SK-N-SH (cell line): ENCODE data around the gene BCAS2. TPM values are rescaled to one million over a fixed set of nuclear protein-coding genes. Genes with fewer than 3 reads are reported as not detected.

Source experiments
- CTCF ChIA-PET: fragments of 300-600, 350-600 bp; formaldehyde crosslinking; extraction: SDS; loops from one replicate; lab custom pipeline; 2021; lab: Yijun Ruan, JAX
- POLR2A ChIA-PET: fragments of 350-600 bp; sonication (Branson Sonifier 250); formaldehyde crosslinking; extraction: SDS; loops from one replicate; lab custom pipeline; 2020; ENCODE audit warnings: antibody characterized with exemption, inconsistent platforms; lab: Yijun Ruan, JAX
- DNase-seq: peaks from one replicate; pipeline ENCODE4 v3.0.0; 2012
- H2AFZ ChIP-seq: fragments of 200-600 bp; sonication (generic); 2 replicates; pipeline ENCODE4 v1.8.1; 2016; ENCODE audit warnings: antibody characterized with exemption, mild to moderate bottlenecking, low read depth
- H3F3A ChIP-seq: fragments of 200-600 bp; sonication (generic); replicated peaks from 2 replicates; pipeline ENCODE3; 2016; ENCODE audit warnings: antibody characterized with exemption, mild to moderate bottlenecking; ENCODE audit not compliant: insufficient read depth
- H3K27ac ChIP-seq, 2 experiments: fragments of 200-500 bp in 1 of 2; fragments of 200-600 bp in 1 of 2; sonication (Bioruptor generic) in 1 of 2; sonication (generic), shearing (Covaris generic) in 1 of 2; 2 replicates each; pipeline versions ENCODE4 v1.5.1 to v1.6.1; 2014 to 2016; ENCODE audit warnings: low read depth in 2 of 2, inconsistent platforms in 1 of 2, low read length in 1 of 2, mild to moderate bottlenecking in 1 of 2, mixed read lengths in 1 of 2
- H3K27me3 ChIP-seq: fragments of 200-600 bp; sonication (generic), shearing (Covaris generic); 2 replicates; pipeline ENCODE4 v1.6.1; 2016; ENCODE audit warnings: mixed run types; ENCODE audit not compliant: insufficient read depth
- H3K36me3 ChIP-seq, 2 experiments: fragments of 200-500 bp in 1 of 2; fragments of 200-600 bp in 1 of 2; sonication (Bioruptor generic) in 1 of 2; sonication (generic) in 1 of 2; replicated peaks in 1 of 2; 2 replicates each; pipeline versions ENCODE3 to v1.5.1; 2014 to 2016; ENCODE audit warnings: low read length in 1 of 2, mild to moderate bottlenecking in 1 of 2; ENCODE audit not compliant: insufficient read depth in 2 of 2, control insufficient read depth in 1 of 2
- H3K4me1 ChIP-seq, 2 experiments: fragments of 200-500 bp in 1 of 2; fragments of 200-600 bp in 1 of 2; sonication (Bioruptor generic) in 1 of 2; sonication (generic), shearing (Covaris generic) in 1 of 2; 2 replicates each; pipeline versions ENCODE4 v1.5.1 to v1.6.1; 2014 to 2016; ENCODE audit warnings: low read depth in 1 of 2, low read length in 1 of 2, mixed run types in 1 of 2; ENCODE audit not compliant: insufficient read depth in 2 of 2, control insufficient read depth in 1 of 2
- H3K4me2 ChIP-seq: fragments of 200-600 bp; sonication (generic), shearing (Covaris generic); 2 replicates; pipeline ENCODE4 v1.6.1; 2017; ENCODE audit warnings: mixed run types
- H3K4me3 ChIP-seq, 2 experiments: fragments of 200-500 bp in 1 of 2; fragments of 200-600 bp in 1 of 2; sonication (Bioruptor generic) in 1 of 2; sonication (generic), shearing (Covaris generic) in 1 of 2; 2 replicates each; pipeline versions ENCODE4 v1.5.1 to v1.8.1; 2014 to 2016; ENCODE audit warnings: low read depth in 2 of 2, inconsistent platforms in 1 of 2, low read length in 1 of 2, mild to moderate bottlenecking in 1 of 2, mixed read lengths in 1 of 2, moderate library complexity in 1 of 2
- H3K79me2 ChIP-seq: fragments of 200-600 bp; sonication (generic); 2 replicates; pipeline ENCODE4 v1.8.1; 2017; ENCODE audit warnings: mild to moderate bottlenecking; ENCODE audit not compliant: insufficient read depth
- H3K9ac ChIP-seq: fragments of 200-600 bp; sonication (generic); 2 replicates; pipeline ENCODE4 v1.6.1; 2017; ENCODE audit warnings: mixed run types
- H3K9me2 ChIP-seq: fragments of 200-600 bp; sonication (generic); 2 replicates; pipeline ENCODE4 v1.6.1; 2017; ENCODE audit warnings: mixed run types
- H3K9me3 ChIP-seq: fragments of 200-600 bp; sonication (generic); 2 replicates; pipeline ENCODE4 v1.6.1; 2017; ENCODE audit warnings: mixed run types, mild to moderate bottlenecking, moderate library complexity
- H4K20me1 ChIP-seq: fragments of 200-600 bp; sonication (generic); 2 replicates; pipeline ENCODE4 v1.6.1; 2017; ENCODE audit warnings: mild to moderate bottlenecking, mixed run types; ENCODE audit not compliant: insufficient read depth
- FOXM1 ChIP-seq: IDR thresholded peaks from 2 replicates; pipeline ENCODE4 v1.4.0; 2012; ENCODE audit warnings: low read depth, mild to moderate bottlenecking
- RCOR1 ChIP-seq: fragments of 150-350 bp; IDR thresholded peaks from 2 replicates; pipeline ENCODE4 v1.6.1; 2017; ENCODE audit warnings: antibody characterized with exemption, low read length
- TCF12 ChIP-seq: IDR thresholded peaks from 2 replicates; pipeline ENCODE4 v1.4.0; 2012
- WGBS: methylation state at CpG from one replicate; pipeline ENCODE4 v1.1.6; 2017; ENCODE audit warnings: low lambda C conversion rate; 5-methylcytosine and 5-hydroxymethylcytosine counted together
- polyA plus RNA-seq, 3 experiments: library from polyadenylated mRNA; depleted of rRNA; stranded (reverse); fragments of >200 nt; gene quantifications; 2 replicates each; pipeline ENCODE4 v1.2.3, GENCODE V29; 2012
- TF ChIP-seq, protein P1 (sequence below): fragments of 200-600 bp; sonication (generic); IDR thresholded peaks from 2 replicates; pipeline ENCODE4 v1.6.1; 2017; ENCODE audit warnings: antibody characterized with exemption, mild to moderate bottlenecking, moderate library complexity

The BCAS2 gene
- polyA plus RNA-seq, 1 of the 3 experiments (the other 2 are of a cell fraction) = 19.6 TPM

DNA sequence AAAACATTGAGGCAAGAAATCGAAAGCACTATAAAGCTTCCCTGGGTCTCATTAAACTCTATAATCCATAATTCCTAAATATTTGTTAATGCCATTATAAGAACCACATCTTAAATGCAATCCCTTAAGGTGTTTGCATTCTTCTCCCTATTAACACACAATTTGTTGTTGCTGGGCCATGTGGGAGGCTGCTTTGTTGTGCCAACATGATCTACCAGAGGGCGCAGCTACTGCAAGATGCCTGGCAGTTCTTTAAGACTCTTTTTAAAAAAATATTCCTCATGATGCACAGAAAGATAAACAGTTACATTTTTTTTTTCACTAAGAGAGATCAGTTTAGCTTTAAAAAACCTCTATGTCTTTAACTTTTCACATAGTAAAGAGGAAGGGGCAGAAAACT lies 39.0 kb upstream of the BCAS2 start:
- 11% methylated on average over 2 of the region's 2 CpGs for WGBS
- peaks cover 32% of the 10 kb centered on the region; the same call in 1 of the 2 replicates for H3K27me3 ChIP-seq

DNA sequence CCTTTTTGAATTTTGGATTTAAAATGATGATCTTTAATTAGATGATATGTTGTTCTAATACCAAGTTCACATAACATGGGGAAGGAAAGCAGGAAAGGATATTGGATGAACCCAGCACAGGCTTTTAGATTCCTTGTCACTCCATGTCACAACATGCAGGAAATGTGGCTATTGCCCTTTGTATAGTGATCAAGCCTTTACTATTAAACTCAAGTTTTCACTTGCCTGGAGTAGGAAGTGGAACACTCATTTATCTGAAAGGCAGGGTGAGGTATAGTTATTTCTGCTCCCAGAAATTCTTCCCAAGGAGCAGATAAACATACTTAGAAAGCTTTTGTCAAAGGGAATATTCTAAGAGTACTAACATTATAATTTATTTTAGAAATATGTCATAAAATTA lies 37.2 kb upstream of the BCAS2 start:
- no peaks in the 10 kb centered on the region for H3K79me2 ChIP-seq
- H3F3A ChIP-seq = no peaks in the 10 kb centered on the region
- H3K9me2 ChIP-seq = no peaks in the 10 kb centered on the region
- H3K36me3 ChIP-seq = no peaks in the 10 kb centered on the region
- ChIA-PET POLR2A (interaction anchor here (1.0 kb wide), 1 partner anchor 36 kb away, joined by 5 read pairs; no protein-coding TSS in a partner anchor), CTCF (no interaction called here)
- no peak overlapping the region for H2AFZ ChIP-seq
- H3K4me3 ChIP-seq = no peak overlapping the region
- H3K4me2 ChIP-seq = no peak overlapping the region
- no peak for DNase-seq
- H3K27me3 ChIP-seq = peaks cover 32% of the 10 kb centered on the region; the same call in 1 of the 2 replicates
- no peak for TF ChIP-seq TCF12
- no peaks in the 10 kb centered on the region for H3K4me1 ChIP-seq
- H3K9ac ChIP-seq = no peak overlapping the region
- H4K20me1 ChIP-seq = no peaks in the 10 kb centered on the region
- no peak overlapping the region for H3K27ac ChIP-seq
- H3K9me3 ChIP-seq = no peaks in the 10 kb centered on the region

More for the DNA sequence above, 39.0 kb upstream of the BCAS2 start:
- H2AFZ ChIP-seq = no peak overlapping the region
- no peak overlapping the region for H3K9ac ChIP-seq
- H3K9me2 ChIP-seq = no peaks in the 10 kb centered on the region
- no peak for DNase-seq
- H3K4me1 ChIP-seq = no peaks in the 10 kb centered on the region
- no peak overlapping the region for H3K4me2 ChIP-seq
- H3K9me3 ChIP-seq = no peaks in the 10 kb centered on the region
- no peaks in the 10 kb centered on the region for H4K20me1 ChIP-seq
- H3K36me3 ChIP-seq = no peaks in the 10 kb centered on the region
- no peaks in the 10 kb centered on the region for H3K79me2 ChIP-seq
- H3K4me3 ChIP-seq = no peak overlapping the region
- no peaks in the 10 kb centered on the region for H3F3A ChIP-seq
- no peak overlapping the region for H3K27ac ChIP-seq
- POLR2A ChIA-PET = no interaction called here
- no peak for TF ChIP-seq FOXM1
- TF ChIP-seq, protein P1, sequence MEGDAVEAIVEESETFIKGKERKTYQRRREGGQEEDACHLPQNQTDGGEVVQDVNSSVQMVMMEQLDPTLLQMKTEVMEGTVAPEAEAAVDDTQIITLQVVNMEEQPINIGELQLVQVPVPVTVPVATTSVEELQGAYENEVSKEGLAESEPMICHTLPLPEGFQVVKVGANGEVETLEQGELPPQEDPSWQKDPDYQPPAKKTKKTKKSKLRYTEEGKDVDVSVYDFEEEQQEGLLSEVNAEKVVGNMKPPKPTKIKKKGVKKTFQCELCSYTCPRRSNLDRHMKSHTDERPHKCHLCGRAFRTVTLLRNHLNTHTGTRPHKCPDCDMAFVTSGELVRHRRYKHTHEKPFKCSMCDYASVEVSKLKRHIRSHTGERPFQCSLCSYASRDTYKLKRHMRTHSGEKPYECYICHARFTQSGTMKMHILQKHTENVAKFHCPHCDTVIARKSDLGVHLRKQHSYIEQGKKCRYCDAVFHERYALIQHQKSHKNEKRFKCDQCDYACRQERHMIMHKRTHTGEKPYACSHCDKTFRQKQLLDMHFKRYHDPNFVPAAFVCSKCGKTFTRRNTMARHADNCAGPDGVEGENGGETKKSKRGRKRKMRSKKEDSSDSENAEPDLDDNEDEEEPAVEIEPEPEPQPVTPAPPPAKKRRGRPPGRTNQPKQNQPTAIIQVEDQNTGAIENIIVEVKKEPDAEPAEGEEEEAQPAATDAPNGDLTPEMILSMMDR = 0 out of 2 replicates have a peak, but pooled peaks have one; percentile 22
- CTCF ChIA-PET = interaction anchor here (0.7 to 1.3 kb wide), 3 partner anchors 10 to 229 kb away, joined by 3 read pairs; partner anchors contain the start of gene DENND2C

DNA sequence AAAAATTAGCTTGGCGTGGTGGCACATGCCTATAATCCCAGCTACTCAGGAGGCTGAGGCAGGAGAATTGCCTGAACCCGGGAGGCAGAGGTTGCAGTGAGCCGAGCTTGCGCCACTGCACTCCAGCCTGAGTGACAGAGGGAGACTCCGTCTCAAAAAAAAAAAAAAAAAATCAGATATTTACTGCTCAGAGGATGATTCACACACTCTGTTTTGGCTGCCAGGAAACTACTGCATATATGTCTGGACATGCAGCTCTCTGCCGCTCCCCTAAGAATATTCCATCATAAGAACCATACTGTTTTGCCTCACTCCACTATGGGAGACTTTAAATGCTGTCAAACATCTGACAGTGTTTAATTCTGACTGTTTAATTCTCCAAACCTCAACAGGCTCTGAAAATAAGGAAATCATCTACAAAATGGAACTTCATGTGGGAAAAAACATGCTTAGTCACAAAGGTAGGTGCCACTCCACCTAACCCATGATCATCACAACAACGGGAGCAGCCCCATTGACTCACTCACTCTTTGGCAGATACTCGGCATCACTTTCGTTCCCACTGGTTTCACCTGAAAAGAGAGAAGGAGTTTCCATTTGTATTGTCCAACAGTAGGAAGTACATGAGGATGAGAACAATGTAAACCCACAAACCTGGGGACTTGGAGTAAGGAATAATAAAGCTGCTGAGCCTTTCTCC lies 29.3 kb upstream of the BCAS2 start:
- Histone ChIP-seq H3F3A (no peaks in the 10 kb centered on the region), H3K9me2 (no peaks in the 10 kb centered on the region), H2AFZ (peak overlapping the region; percentile 43; the same call in 1 of the 2 replicates), H3K4me2 (no peak overlapping the region), H3K36me3 (no peaks in the 10 kb centered on the region), H3K4me3 (no peak overlapping the region), H4K20me1 (no peaks in the 10 kb centered on the region), H3K27me3 (no peaks in the 10 kb centered on the region; the same call in 1 of the 2 replicates), H3K9ac (no peak overlapping the region), H3K4me1 (no peaks in the 10 kb centered on the region; a peak in 1 of 4 replicates), H3K9me3 (no peaks in the 10 kb centered on the region), H3K79me2 (no peaks in the 10 kb centered on the region), H3K27ac (no peak overlapping the region)
- no peak for TF ChIP-seq RCOR1
- TF ChIP-seq, protein P1 = no peak
- no peak for DNase-seq
- POLR2A ChIA-PET = no interaction called here
- 44% methylated on average over 9 of the region's 9 CpGs for WGBS
- CTCF ChIA-PET = no interaction called here
